Left lobe of liver (tissue), 2 donors: ENCODE measurements around the gene GADD45B. TPM values are rescaled to one million over a fixed set of nuclear protein-coding genes. Genes with fewer than 3 reads are reported as not detected.
"Not testable (repeated sequence)": the region's sequence is repeated elsewhere in the genome, so short reads cannot be mapped to it uniquely, and the experiment has no call there.

Experiments
- ATAC-seq: fragments of 200-7000 bp; cut with Tn5 transposase; one replicate; pipeline ENCODE4 v1.9.1; 2020; ENCODE audit warnings: mild to moderate bottlenecking, moderate library complexity
- DNase-seq: peaks from one replicate; pipeline ENCODE4 v3.0.0-alpha.2; 2020; ENCODE audit warnings: low spot score
- total RNA-seq: library from RNA; stranded (reverse); gene quantifications from one replicate; pipeline ENCODE4 v1.2.1, GENCODE V29; 2021
- donor health status: DM: no; HTN: no; CAD: no; lungs with moderate emphysema.
- donor health status: DM: no; HTN: yes; CAD: no.

GADD45B gene
- total RNA-seq, 1 donor from 2014 or later, result 52.1 TPM

DNA sequence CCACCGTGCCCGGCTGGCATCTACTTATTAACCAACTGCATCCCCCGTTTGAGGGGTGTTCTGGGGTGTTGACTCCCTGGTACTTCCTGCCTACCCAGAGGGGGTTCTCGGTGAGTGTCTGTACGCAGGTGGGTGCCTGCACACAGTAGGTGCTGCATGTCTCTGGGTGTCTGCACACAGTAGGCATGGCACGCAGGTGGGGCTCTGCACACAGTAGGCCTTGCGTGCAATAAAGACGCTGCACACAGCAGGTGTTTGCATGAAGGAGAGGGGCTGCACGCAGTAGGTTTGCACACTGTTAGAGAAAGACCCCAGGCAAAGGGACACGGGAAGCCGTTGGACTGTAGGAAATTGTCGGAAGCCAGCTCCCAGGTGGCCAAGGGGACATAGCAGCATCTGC is 11.2 kb downstream of the GADD45B start:
- ATAC-seq, result no peak
- DNase-seq, result no peak

DNA sequence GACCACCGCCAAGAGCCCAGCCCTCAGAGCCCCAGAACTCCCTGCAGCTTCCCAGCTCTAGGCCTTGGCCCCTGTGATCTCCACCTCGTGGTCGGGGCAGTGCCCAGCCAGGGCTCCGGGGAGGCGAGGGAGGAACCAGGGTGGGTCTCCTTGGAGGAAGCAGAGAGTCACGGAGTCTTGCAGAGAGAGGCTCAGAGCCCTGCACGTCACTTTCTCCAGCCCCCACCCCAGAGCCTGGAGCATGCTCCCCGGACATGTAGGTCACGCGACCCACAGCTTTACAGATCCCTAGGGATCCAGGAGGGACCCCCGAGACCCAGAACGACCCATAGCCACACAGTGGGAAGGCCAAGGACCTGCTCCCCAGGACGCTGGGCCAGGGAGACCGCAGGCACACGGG is 11.9 kb downstream of the GADD45B start:
- no peak for ATAC-seq

DNA sequence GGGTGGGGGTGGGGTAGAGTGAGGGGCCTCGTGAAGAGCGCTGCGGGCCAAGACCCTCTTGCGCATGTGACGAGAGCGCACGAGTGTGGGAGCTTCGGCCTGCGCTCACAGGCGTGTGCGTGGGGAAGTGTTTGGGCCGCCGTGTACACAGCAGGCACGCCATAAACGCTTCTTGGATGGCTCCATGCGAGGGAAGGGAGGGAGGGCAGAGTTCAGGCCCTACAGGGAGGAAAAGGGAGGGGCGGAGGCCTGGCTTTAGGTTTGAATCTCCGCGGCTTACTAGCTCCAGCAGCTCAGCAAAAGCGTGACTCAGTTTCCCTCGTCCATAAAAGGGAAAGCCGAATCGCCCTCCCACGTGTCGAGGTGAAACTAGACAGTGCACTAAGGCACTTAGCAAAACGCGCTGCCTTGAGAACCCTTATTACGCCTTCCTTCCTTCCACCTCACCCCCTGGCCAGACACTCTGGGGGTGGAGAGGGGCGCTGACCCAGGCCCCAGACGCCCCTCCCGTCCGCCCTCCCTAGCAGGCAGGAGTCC is 12.5 kb downstream of the GADD45B start:
- ATAC-seq (peak; percentile 68), DNase-seq (peak; percentile 57)

More for the DNA sequence above, 11.9 kb downstream of the GADD45B start:
- no peak for DNase-seq

DNA sequence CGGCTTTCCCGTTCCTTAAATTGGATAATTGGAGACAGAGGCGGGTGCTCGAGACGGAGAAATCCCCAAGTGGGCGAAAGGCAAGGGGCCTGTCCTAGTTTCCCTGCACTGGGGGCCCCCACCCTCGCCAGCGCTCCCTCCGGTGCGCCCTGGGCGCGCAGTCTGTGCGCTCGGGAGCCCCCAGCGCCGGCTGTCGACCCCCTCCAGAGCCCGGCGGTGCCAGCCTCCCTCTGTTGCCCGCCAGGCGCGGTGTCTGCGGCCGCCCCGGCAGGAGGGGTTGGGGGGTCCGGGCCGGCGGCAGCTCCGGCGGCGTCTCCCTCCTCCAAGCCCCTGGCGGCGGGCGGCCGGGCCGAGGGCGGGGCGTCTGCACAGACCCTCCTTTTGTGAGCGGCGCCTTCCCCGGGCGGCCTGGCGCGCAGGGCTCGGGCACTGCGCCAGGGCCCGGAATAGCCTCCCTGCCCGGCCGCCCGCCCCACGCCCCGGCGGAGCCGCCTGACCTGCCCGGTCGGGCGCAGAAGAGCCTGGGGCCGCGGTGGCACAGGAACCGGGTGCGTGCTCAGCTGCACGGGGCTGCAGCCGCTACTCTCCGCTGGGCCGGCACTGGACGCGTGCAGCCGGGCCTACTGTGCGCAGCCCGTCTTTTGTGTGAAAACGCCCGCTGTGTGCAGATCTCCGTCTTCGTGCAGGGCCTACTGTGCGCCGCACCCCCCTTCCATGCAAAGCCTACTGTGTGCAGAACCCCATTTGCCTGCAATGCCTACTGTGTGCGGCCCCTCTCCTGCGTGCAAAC is 13.2 kb downstream of the GADD45B start:
- DNase-seq (peak; percentile 80), ATAC-seq (peak; percentile 85)

DNA sequence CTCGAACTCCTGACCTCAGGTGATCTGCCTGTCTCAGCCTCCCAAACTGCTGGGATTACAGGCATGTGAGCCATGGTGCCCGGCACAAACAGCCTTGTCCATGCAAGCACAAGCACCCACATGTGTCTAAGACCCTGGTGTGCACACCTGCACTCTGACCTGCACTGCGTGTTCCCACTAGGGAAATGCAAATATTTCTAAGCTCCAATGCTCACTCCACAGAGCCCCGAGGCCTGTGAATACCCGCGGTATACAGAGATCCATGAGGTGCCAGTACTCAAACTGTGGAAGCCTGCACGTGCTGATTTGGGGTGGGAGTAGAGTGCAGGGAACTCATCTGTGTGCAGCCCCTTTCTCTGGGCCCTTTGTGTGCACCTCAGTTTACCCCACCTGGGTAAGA is 14.7 kb downstream of the GADD45B start:
- DNase-seq, result no peak
- no peak for ATAC-seq

DNA sequence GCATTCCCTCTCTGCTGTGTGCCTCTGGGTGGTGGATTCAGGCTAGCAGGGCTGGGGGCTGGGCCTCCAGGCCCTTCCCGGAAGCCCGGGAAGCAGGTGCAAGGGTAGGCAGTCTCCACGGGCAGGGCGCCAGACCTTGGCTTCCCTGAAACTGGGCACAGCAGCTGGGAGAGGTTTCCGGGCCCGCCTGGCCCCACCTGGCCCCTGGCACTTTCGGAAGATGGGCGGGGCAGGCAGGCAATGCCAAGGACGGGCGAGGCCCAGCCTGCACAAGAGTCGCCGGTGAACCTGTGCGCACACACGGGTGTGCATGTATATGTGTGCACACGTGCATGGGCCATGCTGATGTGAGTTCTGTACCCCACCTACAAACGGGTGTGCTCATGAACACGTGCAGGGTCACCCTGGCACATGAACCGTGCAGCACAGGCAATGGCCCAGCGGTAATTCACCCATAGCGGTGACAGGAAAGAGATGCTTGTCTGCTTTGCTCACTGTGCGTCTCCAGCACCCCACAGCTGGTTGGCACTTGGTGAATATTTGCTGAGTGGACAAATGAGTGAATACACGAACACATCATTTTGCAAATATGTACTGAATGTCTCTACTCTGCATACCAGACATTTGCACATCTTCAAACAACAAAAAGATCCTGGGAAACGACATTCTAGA is 15.3 kb downstream of the GADD45B start:
- peak; percentile 8 for ATAC-seq
- DNase-seq, result peak; percentile 77

DNA sequence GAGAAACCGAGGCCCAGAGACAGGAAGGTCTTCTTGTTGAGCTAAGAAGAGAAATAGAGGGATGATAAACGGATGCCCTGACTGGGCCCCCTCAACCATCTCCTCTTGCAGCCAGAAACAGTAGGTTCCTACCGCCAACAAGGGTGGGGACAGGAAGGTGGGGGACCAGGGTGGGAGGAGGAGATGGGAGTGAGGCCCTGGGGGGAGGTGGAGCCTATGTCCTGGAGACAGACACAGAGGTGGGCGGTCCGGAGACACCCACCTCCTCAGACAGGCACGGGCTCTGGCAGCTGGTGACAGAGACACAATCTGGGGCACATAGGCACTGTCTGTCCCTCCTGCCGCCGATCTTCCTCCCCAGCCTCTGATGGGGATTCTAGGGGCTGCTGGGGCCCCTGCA is 16.9 kb downstream of the GADD45B start:
- ATAC-seq, result no peak
- no peak for DNase-seq

DNA sequence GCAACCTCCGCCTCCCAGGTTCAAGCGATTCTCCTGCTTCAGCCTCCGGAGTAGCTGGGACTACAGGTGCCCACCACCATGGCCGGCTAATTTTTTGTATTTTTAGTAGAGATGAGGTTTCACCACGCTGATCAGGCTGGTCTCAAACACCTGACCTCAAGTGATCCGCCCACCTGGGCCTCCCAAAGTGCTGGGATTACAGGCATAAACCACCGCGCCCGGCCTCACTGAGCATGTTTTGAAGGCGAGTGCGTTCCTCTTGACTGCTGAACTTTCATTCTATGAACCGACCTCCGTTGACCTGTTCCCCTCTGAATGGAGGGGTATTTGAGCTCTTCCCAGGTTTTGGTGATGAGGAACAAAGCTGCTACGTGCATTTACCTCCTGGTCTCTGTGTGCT is 17.5 kb downstream of the GADD45B start:
- DNase-seq, ATAC-seq: not testable (repeated sequence)

DNA sequence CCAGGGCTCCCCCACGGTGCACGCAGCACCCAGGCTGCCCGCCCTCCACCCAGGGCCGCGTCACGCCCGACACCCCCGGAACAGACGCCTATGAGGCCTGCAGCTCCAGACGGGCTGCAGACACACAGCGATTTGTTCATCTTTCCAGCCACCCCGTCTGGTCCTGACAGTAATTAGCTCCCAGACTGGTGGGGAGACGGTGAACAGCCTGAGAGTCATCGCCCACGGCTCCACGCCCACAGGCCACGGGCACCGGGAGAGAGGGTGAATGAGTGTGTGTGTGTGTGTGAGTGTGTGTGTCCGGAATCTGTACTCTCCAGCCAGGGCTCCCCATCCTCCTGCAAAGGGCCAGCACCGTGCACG is 18.1 kb downstream of the GADD45B start:
- ATAC-seq (no peak), DNase-seq (no peak)

DNA sequence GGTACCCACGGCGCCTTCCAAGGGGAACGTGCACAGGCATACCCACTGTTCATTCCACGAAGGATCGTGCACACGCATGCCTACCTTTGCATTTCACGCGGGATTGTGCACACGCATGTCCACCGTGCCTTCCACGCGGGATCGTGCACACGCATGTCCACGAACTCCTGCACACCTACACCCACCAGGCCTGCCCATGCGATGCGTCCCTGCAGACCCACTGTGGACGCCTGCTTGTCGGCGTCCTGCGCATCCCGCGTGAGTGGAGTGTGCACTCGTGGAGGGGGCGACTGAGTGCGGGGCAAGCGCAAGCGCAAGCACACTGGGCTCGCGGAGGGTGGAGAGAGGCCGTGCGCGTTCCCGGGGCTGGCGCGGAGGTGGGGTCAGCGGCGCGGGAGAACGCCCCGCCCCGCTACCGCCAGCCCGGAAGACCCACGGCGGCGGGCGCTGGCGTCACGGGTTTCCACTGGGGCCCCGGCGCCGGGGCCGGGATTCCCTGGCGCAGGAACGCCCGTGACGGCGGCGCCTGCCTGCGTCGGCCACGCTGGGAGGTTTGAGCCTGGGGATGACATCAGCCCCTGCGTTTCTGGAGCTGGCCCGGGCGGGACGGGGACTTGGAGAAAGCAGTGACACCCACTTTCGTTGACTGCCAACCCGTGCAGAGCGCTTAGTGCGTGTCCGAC is 18.7 kb downstream of the GADD45B start:
- ATAC-seq (peak; percentile 68), DNase-seq (peak; percentile 70)

DNA sequence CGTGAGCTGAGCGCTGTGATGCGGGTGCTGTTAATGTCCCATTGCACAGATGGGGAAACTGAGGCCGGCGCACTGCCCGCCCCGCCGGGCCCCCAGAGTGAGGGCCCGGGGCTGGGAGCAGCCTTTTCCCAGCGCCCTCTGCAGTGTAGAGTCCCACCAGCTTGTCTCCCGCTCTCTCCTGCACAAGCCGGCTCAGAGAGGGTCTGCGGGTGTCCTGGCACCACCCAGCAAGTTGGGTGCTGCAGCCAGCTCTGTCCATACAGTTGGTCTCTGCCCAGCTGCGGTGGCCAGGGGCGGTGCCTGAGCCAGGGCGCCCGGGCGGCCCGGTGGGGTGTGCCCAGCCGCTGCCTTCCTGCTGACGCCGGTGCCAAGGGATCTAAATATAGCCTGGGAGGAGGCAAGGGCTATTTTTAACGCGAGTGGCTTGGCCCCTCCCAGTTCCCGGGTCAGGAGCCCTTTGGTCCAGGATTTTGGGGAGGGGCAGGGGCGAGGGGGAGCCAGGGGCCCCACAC is 19.3 kb downstream of the GADD45B start:
- ATAC-seq (peak; percentile 87), DNase-seq (peak; percentile 87)

DNA sequence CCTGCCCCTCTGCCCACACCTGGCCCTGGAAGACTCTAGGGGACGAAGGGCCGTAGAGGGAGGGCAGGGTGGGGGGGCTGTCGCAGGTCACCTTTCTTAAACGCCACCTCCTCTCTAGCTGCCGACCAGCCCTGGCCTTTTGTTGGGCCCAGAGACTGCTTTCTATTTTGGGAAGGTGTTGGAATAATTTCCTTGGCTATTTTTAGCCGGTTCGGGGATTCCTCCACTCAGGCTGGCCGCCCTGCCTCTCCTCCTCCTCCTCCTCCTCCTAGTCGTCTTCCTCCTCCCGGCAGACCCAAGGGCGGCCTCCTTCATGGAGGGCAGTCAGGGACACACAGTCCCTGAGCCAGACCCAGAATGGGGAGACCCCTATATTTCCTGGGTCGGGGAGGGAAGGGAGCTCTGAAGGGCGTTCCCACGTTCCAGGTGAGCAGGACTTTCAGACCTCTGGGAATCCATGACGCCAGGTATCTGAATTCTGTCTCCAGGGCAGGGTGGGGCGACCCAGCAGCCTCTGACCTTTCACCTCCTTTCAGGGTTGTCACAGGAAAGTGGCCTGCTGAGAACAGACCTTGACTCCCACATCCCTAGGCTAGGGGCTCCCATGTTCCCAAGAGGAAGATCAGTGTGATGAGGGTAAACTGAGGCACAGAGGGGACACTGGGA is 19.9 kb downstream of the GADD45B start:
- DNase-seq (no peak), ATAC-seq (peak; percentile 11)

DNA sequence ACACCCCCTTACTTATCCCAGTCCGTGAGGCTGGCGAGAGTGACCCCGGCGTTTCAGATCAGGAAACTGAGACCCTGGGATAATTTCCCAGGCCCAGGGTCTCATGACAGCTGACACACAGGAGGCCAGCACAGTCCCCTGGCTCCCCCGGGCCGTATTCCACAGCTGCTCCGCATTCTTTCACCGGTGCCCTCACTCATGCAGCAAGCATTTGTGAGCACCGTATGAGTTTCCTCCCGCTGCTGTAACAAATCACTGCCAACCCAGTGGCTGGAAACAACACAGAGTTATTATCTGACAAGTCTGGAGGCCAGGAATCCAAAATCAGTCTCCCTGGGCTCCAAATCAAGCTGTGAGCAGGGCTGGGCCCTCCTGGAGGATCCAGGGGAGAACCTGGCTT is 21.3 kb downstream of the GADD45B start:
- DNase-seq (no peak), ATAC-seq (no peak)

DNA sequence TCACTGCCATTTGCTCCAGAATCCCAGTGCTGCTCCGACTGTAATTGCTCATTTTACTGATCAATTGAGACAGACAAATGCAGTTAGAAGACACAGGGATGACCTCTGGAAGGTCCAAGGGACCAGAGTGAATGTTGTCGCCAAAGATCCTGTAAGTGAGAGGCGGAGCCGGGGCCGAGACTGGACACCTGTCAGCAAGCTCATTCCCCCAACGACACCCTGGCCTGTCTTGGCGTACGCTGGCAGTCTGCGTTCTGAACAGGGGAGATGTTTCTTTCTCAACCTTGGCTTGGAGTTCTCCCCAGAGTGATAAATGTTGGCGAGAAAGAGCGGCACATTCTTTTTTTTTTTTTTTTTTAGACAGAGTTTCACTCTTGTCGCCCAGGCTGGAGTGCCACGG is 24.2 kb downstream of the GADD45B start:
- no peak for ATAC-seq
- no peak for DNase-seq

DNA sequence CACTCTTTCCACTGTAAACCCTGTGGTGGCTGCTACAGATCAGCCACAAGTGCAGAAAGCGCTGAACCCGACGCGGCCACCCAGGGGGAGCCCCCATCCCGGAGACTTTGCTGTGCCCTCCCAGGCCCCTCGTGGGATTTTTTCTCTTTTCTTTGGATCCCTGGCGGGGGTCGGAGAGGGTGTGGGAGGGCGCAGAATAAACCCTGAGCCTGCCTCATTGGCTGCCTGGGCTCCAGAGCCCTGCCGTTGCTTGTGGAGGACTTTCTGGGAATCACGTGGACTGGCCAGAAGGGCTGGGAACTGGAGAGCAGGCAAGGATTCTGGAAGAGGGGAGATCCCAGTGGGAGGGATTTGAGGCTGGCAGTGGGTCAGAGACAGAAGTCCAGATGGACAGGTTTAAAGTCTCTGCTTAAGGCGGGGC is 24.9 kb downstream of the GADD45B start:
- ATAC-seq (no peak), DNase-seq (no peak)

DNA sequence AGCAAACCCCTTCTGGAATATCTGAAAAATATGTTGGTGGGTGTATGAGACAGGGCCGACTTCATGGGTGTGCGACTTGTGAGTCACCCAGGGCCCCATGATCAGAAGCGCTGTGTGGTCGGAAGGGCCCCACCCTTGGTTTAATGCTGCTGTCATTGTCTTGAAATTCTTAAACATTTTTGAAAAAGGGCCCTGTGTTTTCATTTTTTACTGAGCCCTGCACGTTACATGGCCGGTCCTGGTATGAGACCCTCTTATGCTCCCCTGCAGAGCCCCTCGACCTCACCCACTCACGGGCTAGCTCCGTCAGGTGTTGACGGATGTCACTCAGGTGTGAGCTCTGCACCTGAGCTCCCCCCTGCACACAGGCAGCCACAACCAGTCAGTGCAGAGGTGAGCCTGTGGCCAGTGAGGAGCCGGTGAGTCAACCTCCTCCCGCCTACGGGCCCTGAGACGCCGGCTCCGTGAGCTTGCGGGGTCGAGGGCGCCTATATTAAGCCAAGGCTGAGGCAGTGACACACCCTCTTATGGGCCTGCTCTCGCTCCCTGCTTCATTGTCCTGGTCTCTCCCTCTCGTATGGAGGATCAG is 27.7 kb downstream of the GADD45B start:
- DNase-seq (no peak), ATAC-seq (no peak)

DNA sequence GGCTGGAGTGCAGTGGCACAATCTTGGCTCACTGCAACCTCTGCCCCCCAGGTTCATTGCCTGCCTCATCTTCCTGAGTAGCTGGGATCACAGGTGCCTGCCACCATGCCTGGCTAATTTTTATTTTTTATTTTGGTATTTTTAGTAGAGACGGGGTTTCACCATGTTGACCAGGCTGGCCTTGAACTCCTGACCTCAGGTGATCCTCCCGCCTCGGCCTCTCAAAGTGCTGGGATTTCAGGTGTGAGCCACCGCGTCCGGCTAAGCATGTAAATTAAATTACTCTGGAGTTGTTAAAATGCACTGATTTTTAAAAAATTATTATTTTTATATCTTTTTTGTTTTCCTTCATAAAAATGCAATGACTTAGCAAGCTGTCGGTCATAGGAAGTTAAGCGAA is 30.7 kb downstream of the GADD45B start:
- not testable (repeated sequence) for ATAC-seq, DNase-seq

DNA sequence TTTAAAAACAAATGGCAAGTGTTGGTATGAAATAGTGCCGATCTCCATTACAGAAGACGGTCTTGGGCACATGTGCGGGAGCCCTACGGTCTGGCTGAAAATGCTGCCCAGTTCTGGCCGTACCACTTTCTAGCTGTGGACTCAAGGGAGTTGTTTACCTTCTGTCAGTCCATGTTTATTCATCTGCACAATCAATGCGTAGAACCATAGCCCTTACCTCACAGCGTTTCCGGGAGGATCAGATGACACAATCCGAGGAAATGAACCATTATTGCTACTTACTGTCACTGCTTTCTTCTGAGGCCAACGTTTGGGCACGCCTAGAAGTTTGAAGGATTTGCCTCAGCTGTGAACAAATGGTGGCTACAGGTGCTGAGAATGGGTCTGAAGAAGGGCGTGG is 31.2 kb downstream of the GADD45B start:
- peak; percentile 97 for ATAC-seq
- peak; percentile 76 for DNase-seq

DNA sequence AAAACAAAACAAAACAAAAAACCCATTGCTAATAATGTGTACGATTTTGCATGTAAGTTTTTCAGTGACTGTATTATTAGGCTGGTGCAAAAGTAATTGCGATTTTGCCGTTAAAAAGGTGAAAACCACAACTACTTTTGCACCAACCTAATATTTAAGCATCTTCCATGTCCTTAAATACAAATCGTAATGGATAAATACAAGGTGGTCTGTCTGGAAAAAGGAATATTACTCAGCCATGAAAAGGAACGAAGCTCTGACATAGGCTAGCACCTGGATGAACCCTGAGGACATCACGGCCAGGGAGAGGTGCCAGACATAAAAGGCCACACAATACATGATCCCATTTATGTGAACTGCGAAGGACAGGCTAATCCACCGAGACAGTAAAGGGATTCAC is 33.2 kb downstream of the GADD45B start:
- ATAC-seq (no peak), DNase-seq (no peak)

DNA sequence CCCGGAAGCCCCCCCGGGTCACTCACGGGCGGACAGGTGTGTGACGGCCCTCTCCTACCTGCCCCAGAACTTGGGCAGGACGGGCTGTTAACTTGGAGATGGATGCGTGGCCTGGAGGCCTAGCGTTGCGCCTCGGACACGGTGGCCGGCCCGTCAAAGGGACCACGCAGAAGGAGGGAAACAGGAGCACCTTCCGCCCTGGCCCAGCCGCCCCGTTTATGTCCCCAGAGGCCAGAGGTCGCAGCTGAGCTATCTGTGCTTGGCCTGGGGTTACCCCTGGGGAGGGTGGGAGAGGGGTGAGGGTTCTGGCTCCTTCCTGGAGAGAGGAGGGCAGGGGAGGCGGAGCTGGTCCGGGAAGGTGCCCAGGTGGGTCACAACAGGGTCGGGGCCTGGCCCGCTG is 35.6 kb downstream of the GADD45B start:
- ATAC-seq (no peak), DNase-seq (no peak)
